Fibroblast of lung (primary cell): ENCODE results near the gene RBL1. TPM values are rescaled to one million over a fixed set of nuclear protein-coding genes. Genes with fewer than 3 reads are reported as not detected.

Experiments
- DNase-seq, 2 donors: peaks; one replicate each; pipeline versions ENCODE4 v3.0.0 to v3.0.0-alpha.2; 2010; ENCODE audit warnings: low read depth in 2 of 2
- H2AFZ ChIP-seq: 2 replicates; pipeline ENCODE4 v1.5.1; 2012; ENCODE audit warnings: low read length, control low read depth, inconsistent platforms
- H3K27ac ChIP-seq: 2 replicates; pipeline ENCODE4 v1.5.1; 2011; ENCODE audit warnings: low read length, control low read depth; ENCODE audit not compliant: insufficient read depth
- H3K27me3 ChIP-seq: 2 replicates; pipeline ENCODE4 v1.5.1; 2011; ENCODE audit warnings: mild to moderate bottlenecking, low read length; ENCODE audit not compliant: control insufficient read depth, insufficient read depth
- H3K36me3 ChIP-seq: 2 replicates; pipeline ENCODE4 v1.5.1; 2011; ENCODE audit warnings: low read length; ENCODE audit not compliant: control insufficient read depth, insufficient read depth
- H3K4me1 ChIP-seq: 2 replicates; pipeline ENCODE4 v1.5.1; 2011; ENCODE audit warnings: low read length; ENCODE audit not compliant: control insufficient read depth, insufficient read depth; ENCODE audit errors: extremely low read depth
- H3K4me2 ChIP-seq: 2 replicates; pipeline ENCODE4 v1.5.1; 2011; ENCODE audit warnings: low read length, control low read depth; ENCODE audit not compliant: insufficient read depth; ENCODE audit errors: extremely low read depth
- H3K4me3 ChIP-seq, 4 experiments: fragments of 200-600 bp in 1 of 4; sonication (generic) in 1 of 4; replicated peaks in 1 of 4; 2 replicates each; pipeline ENCODE4 v1.5.1; 2011 to 2016; ENCODE audit warnings: low read length in 4 of 4, low read depth in 3 of 4, mild to moderate bottlenecking in 3 of 4, control low read depth in 2 of 4, inconsistent platforms in 1 of 4, mixed read lengths in 1 of 4; ENCODE audit not compliant: insufficient read depth in 1 of 4; ENCODE audit errors: control extremely low read depth in 1 of 4
- H3K79me2 ChIP-seq: 2 replicates; pipeline ENCODE4 v1.5.1; 2012; ENCODE audit warnings: mild to moderate bottlenecking, low read length, inconsistent platforms; ENCODE audit not compliant: control insufficient read depth, insufficient read depth
- H3K9ac ChIP-seq: 2 replicates; pipeline ENCODE4 v1.5.1; 2011; ENCODE audit warnings: mild to moderate bottlenecking, low read length, control low read depth; ENCODE audit not compliant: insufficient read depth
- H3K9me3 ChIP-seq: 2 replicates; pipeline ENCODE4 v1.5.1; 2012; ENCODE audit warnings: low read depth, low read length; ENCODE audit not compliant: control insufficient read depth, insufficient read depth
- H4K20me1 ChIP-seq: 2 replicates; pipeline ENCODE4 v1.5.1; 2011; ENCODE audit warnings: low read length; ENCODE audit not compliant: control insufficient read depth, insufficient read depth; ENCODE audit errors: extremely low read depth
- EZH2 ChIP-seq: IDR thresholded peaks from 2 replicates; pipeline ENCODE4 v1.5.1; 2012; ENCODE audit warnings: low read length, control low read depth, mild to moderate bottlenecking; ENCODE audit errors: missing control alignments
- polyA plus RNA-seq, 2 donors: library from polyadenylated mRNA; depleted of rRNA in 1 of 2; stranded (reverse) in 1 of 2; unstranded in 1 of 2; fragments of >200 nt; gene quantifications; 2 replicates each; pipeline ENCODE4 v1.2.1, GENCODE V29; 2011 to 2012; ENCODE audit warnings: missing spikeins in 1 of 2
- total RNA-seq: library from RNA; depleted of rRNA; stranded (reverse); fragments of >200 nt; gene quantifications from 2 replicates; pipeline ENCODE4 v1.2.1, GENCODE V29; 2014
- TF ChIP-seq, protein P1 (sequence below), 2 donors: IDR thresholded peaks in 1 of 2; conservative IDR thresholded peaks in 1 of 2; 1 replicate in 1 of 2; 2 replicates in 1 of 2; pipeline ENCODE4 v1.5.1; 2011 to 2012; ENCODE audit warnings: low read length in 2 of 2, control low read depth in 1 of 2, inconsistent platforms in 1 of 2, low read depth in 1 of 2, mild to moderate bottlenecking in 1 of 2

The RBL1 gene
- total and polyA plus RNA-seq, 2 donors (not counting 1 experiment from before 2014, with no cell fraction given), result 6.9 to 9.1 TPM

DNA sequence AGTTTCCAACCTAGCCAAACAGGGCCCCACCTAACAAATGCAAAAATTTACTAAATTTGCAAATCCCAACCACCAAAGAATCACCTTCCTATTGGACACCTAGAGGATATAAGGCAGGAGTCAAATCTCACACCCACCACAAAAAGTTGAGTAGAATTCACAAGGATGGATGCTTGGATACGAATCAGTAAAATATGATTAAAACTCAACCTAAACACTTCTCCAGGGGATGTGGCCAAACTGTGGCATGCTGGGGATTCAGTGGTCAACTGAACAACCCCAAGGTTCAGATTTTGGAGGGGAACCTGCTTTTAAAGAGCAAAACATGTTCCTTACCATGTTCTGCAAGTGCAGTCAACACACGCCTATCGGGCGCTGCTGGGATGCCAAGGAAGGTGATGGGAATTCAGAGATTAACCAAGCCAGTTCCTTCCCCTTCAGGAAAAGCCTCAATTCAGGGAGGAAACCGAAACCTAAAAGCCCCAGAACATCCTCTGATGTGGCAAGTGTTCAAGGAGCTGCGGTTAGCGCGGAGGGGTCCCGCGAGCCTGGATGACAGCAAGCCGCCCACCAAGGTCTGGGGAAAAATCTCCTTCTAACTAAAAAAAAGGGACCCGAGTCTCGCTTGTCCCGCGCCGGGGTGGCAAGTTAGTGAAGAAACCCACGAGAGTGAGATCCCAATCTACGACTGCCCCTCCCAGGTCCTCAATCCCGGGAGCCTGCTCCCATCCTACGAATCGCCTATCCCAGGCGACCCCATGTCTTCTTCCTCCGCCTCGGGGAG is 145.2 kb downstream of the RBL1 start:
- no peaks in the 10 kb centered on the region for H3K79me2 ChIP-seq
- H3K27ac ChIP-seq, result peak overlapping the region; percentile 76
- peak; percentile 10 to 26 for DNase-seq
- H3K9ac ChIP-seq, result peak overlapping the region; percentile 83
- TF ChIP-seq EZH2, result no peak
- TF ChIP-seq, protein P1, sequence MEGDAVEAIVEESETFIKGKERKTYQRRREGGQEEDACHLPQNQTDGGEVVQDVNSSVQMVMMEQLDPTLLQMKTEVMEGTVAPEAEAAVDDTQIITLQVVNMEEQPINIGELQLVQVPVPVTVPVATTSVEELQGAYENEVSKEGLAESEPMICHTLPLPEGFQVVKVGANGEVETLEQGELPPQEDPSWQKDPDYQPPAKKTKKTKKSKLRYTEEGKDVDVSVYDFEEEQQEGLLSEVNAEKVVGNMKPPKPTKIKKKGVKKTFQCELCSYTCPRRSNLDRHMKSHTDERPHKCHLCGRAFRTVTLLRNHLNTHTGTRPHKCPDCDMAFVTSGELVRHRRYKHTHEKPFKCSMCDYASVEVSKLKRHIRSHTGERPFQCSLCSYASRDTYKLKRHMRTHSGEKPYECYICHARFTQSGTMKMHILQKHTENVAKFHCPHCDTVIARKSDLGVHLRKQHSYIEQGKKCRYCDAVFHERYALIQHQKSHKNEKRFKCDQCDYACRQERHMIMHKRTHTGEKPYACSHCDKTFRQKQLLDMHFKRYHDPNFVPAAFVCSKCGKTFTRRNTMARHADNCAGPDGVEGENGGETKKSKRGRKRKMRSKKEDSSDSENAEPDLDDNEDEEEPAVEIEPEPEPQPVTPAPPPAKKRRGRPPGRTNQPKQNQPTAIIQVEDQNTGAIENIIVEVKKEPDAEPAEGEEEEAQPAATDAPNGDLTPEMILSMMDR (conservative IDR thresholded peaks at IDR 0.05 in 1 of 2, IDR thresholded peaks at IDR 0.05 in 1 of 2; ENCODE audit: low read depth in 1 of 2, low read length in 2 of 2), result peak in 1 of 2 donors; percentile 1
- no peaks in the 10 kb centered on the region for H3K27me3 ChIP-seq
- peak overlapping the region; percentile 76 to 99 (median 84) for H3K4me3 ChIP-seq
- H4K20me1 ChIP-seq, result no peaks in the 10 kb centered on the region
- H2AFZ ChIP-seq, result peak overlapping the region; percentile 79
- no peaks in the 10 kb centered on the region for H3K36me3 ChIP-seq
- no peaks in the 10 kb centered on the region for H3K9me3 ChIP-seq
- H3K4me1 ChIP-seq, result no peaks in the 10 kb centered on the region
- H3K4me2 ChIP-seq, result peak overlapping the region; percentile 81

Other genes with a start within 250 kb of the RBL1 start
- under 0.01 TPM in 1 of 2 replicates, not detected in the other for gene TLDC2, start 219.9 kb downstream of the RBL1 start, total RNA-seq
- 0.09 TPM in 2 replicates for gene TLDC2, start 219.9 kb downstream of the RBL1 start, polyA plus RNA-seq
- 29.5 and 47.2 TPM in 2 replicates for gene SAMHD1, start 144.3 kb downstream of the RBL1 start, total RNA-seq
- gene SAMHD1, start 144.3 kb downstream of the RBL1 start, polyA plus RNA-seq, result 25.9 and 34.2 TPM in 2 replicates
- 139 and 262 TPM in 2 replicates for gene RPN2, start 83.3 kb upstream of the RBL1 start, total RNA-seq
- 414 and 456 TPM in 2 replicates for gene RPN2, start 83.3 kb upstream of the RBL1 start, polyA plus RNA-seq
- 1.2 and 1.3 TPM in 2 replicates for gene MROH8, start 83.6 kb upstream of the RBL1 start, total RNA-seq
- gene MROH8, start 83.6 kb upstream of the RBL1 start, polyA plus RNA-seq, result 1.7 and 2.9 TPM in 2 replicates
- gene GHRH, start 165.8 kb upstream of the RBL1 start, total RNA-seq, result not detected in 2 replicates
- gene GHRH, start 165.8 kb upstream of the RBL1 start, polyA plus RNA-seq, result not detected in 2 replicates
- gene MANBAL, start 193.7 kb upstream of the RBL1 start, total RNA-seq, result 14.4 and 25.8 TPM in 2 replicates
- gene MANBAL, start 193.7 kb upstream of the RBL1 start, polyA plus RNA-seq, result 99.9 and 105 TPM in 2 replicates